HG02973 (cell line): Measurements from ENCODE around the gene SAMD11.
"Not testable (repeated sequence)": the region's sequence is repeated elsewhere in the genome, so short reads cannot be mapped to it uniquely, and the experiment has no call there.

Experiments used
- ATAC-seq: cut with Tn5 transposase; IDR thresholded peaks from one replicate; pipeline ENCODE4 v1.9.1; 2021; ENCODE audit warnings: moderate library complexity; ENCODE audit not compliant: unreplicated experiment

The SAMD11 gene

DNA sequence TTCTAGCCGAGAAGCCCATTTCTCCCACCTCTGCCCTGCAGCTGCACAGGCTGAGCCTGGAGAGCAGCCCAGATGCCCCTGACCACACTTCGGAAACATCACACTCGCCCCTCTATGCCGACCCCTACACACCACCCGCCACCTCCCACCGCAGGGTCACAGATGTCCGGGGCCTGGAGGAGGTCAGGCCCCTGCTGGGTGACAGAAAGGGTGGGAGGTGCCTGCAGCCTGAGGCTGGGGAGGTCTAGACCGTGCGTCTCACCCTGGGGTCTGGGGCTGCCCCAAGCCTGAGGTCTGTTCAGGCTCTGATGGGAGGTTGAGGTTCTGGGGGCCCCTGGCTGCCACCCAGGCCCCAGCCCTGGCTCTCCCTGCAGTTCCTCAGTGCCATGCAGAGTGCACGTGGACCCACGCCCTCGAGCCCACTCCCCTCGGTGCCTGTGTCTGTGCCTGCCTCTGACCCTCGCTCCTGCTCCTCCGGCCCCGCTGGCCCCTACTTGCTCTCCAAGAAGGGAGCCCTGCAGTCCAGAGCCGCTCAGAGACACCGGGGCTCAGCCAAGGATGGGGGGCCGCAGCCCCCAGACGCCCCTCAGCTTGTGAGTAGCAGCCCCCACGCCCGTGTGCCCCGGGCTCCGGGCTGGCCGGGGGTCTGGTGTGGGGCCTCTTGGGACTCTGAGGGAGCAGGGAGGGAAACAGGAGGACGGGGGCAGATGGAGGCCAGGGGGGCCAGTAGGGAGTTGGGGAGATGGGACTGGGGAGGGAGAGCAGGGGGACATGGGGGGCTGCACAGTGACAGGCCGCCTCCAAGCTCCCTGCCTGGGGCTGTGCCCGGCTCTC is 50.0 kb downstream of the SAMD11 start:
- no peak for ATAC-seq

DNA sequence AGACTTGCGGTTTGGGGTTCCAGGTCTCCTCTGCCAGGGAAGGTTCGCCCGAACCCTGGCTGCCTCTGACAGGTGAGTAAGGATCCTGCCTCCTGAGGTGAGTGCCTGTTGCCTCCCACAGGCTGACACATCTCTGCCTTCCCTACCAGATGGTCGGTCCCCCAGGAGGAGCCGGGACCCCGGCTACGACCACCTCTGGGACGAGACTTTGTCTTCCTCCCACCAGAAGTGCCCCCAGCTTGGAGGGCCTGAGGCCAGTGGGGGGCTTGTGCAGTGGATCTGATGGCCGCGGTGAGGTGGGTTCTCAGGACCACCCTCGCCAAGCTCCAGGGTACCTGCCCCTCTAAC is 50.5 kb downstream of the SAMD11 start:
- no peak for ATAC-seq

DNA sequence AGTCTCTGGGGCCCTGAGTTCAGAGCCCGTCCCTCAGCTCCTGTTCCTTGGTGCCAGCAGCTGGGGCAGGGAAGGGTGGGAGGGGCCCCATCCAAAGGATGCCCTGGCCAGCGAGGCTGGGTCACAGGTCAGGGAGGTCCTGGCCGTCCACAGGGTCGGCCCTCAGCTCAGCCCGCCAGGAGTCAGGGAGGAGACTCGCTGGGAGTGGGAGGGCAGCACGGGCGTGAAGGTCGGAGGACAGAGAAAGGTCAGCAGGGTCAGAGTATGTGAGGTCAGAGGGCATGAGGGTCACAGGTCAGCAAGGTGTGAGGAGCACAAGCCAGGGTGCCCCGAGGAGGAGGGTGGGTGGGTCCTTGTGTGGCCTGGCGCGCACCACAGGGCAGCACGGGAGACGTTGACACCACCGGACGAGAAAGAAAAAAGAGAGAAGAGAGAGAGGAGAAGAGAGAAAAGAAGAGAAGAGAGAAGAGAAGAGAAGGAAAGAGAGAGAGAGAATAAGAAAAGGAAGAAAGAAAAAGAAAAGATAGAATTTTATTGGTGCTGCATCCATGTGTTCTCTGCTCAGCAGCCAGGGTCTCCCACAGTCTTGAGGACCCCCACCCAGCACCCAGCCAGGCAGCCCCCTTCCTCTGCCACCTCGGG is 51.1 kb downstream of the SAMD11 start:
- ATAC-seq: no peak

DNA sequence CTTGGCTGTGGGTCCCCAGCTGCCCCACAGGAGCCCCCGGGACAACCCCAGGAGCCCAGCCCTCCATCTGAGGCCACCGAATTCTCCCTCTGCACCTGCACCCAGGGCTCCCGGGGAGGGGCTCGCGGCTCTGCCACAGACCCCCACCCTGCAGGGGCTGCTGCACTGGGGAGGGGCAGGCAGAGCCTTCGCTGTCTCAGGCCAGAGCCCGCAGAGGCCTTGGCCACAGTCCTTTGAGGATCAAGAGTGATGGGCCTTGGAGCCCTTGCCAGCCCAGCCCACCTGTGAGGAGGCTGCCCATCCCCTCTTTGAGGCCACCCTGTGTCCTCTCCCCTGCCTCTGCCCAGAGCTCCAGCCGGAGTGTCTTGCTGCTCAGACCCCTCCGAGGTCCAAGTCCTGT is 51.6 kb downstream of the SAMD11 start:
- ATAC-seq: no peak

DNA sequence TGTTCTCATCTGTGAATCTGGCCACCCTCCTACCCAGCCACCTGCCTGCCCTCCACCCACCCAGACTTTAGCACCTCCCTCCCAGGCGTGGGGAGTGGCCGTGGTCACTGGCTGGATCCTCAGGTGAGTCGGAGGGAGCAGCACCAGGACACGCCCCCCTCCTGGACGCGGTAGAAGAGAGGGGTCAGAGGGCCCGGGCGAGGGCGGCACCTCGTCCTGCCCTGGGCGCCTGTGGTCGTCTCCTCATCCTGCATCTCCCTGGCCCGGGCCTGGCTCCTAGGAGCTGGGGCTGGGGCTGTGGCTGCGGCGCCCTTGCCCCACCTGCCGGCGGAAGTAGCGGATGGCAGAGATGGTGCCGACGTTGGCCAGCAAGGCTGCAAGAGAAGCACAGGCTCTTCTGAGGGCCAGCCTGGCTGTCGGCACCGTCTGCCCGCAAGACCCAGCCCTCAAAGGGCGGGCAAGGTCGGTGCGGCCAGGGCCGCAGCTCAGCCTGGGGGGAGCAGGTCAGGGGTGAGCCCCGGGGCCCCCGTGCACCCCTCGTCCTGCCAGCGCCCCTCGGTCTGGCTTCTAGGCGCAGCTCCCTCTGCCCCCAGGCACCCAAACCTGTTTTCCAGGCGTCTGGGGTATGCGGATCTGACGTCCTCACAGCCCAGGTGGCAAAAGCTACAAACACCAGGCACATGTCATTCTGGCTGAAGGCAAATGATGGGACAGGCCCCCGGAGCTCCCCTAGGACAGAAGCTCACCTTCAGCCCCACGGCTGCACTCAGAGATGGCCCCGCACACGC is 52.4 kb downstream of the SAMD11 start:
- ATAC-seq: no peak

DNA sequence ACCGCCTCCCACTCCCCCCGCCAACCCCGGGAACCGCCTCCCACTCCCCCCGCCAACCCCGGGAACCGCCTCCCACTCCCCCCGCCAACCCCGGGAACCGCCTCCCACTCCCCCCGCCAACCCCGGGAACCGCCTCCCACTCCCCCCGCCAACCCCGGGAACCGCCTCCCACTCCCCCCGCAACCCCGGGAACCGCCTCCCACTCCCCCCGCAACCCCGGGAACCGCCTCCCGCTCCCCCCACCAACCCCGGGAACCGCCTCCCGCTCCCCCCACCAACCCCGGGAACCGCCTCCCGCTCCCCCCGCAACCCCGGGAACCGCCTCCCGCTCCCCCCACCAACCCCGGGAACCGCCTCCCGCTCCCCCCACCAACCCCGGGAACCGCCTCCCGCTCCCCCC is 53.1 kb downstream of the SAMD11 start:
- ATAC-seq: not testable (repeated sequence)

DNA sequence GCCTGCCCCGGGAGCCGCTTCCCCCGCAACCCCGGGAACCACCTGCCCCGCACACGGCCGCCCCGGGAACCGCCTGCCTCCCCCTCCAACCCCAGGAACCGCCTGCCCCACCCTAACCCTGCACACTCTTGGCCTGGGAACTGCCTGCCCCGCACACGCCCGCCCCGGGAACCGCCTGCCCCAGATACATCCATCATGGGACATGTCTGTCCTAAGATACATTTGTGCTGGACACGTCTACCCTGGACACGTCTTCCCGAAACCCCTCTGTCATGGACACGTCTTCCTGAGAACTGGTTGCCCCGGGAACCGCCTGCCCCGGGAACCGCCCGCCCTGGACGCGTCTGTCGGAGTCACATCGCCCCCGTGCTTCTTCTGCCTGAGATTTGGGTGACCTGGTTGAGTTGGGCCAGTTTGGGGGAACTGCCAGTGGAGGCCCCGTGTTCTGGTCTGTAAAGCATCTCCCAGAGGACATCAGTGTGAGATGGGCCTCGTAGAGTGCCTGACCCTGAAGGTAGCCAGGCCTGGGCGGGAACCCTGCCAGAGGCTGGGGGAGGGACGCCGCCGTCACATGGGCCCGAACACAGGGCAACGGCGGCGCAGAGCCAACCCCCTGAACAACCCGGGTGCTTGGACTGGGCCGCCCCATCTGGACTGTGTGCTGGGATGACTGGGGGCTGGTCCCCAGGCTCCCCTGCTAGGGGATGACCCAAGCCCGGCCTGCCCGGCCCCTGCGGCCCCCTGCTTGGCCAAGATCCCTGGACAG is 54.5 kb downstream of the SAMD11 start:
- ATAC-seq: no peak

DNA sequence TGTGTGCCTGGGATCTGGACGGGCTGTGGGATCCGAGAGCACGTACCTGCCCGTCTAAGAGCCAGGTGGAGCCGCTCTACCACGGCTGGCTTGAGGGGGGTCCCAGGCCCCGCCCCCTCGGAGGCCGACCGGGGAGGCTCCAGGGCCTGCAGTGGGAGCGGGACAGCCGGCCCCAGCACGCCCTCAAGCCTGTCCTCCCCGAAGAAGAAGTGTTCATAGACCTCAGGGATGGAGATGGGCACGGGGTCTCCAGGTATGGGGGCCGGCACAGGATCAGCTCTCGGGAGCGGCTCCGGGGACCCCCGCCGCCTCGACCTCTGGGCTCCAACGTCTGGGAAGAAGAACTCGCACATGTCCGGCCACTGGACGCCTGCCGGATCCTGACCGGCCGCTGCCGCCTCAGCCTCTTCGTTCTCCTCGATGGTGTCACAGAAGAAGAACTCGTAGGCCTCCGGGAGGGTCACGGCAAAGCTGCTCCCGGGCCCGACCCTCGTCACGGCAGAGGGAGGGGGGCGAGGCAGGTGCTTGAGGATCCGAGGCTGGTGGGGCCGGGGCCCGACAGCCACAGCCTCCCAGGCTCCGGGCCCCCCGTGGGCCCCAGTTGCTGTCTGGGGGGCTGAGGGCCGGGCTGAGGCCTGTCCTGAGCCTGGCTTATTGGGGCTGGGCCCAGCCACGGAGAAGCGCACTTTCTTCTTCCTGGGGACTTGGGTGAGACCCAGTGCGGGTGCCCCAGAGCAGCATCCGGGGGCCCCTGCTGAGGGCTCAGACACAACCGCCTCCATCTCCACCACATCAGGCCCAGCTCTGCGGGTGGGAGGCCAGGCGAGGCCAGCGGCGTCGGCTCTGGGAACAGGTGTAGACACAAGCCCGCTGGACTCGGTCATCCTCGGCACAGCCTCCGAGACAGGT is 55.4 kb downstream of the SAMD11 start:
- ATAC-seq: no peak

DNA sequence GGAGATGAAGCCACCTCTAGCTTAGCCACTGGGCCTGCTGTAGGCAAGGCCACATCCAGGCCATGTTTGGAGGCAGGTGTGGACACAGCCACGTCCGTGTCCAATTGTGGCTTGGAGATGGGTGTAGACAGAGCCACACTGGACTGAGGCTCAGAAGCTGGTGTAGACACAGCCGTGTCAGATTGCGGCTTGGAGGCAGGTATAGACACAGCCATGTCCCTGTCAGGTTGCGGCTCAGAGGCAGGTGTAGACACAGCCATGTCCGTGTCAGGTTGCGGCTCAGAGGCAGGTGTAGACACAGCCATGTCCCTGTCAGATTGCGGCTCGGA is 56.0 kb downstream of the SAMD11 start:
- ATAC-seq: no peak

DNA sequence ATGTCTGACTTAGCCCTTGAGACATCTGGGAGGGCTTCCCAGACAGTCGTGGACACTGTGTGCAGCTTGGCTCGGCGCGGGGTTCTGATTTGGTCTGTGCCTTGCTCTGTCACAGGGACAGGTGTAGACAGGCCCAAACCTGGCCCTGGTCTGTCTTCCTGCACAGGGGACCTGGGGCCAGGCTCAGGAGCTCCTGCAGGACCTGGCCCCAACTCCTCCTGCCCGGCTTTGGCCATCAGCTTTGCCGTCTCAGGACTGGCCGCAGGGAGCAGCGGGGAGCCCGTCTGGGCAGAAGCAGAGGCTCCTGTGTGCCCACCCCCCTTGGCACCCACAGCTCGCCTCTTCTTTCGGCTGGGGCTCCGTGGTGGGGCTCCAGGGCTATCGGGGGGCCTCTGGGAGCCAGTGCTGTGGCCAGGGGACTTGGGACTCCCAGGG is 56.4 kb downstream of the SAMD11 start:
- no peak for ATAC-seq

DNA sequence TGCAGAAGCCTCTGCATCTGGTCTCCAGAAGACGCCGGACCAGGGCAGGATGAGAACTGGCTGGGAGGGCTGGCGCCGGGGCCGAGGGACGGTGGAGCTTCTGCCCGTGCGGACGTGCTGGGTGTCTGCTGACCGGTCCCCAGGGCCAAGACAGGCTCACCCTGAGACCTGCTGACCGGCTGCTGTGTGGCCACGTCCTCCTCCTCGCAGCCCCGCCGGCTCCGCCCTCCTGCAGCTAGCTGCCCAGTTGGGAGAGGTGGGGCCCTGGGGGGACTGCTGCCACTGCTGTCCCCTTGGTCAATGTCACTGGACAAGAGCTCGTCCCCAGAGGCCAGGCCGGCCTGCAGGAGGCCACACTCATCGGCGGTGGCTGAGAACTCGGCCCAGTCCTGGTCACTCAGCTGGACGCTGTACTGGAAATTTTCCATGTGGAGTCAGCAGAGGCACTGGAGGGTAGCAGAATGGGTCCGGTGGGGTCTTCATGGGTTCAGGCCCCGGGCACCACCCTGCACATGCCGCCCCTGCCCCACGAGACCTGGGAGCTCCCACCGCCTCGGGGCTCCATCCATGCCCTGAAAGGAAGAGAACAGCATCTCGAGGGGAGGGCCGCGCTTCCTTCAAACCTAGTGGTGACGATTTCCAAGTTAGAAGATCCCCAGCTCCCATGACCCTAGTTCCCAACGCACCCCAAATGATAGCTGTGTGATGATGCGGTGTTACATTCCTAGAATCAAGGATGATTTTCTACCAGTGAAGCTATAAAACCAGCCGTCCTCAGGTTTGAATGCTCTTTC is 57.1 kb downstream of the SAMD11 start:
- ATAC-seq: no peak

DNA sequence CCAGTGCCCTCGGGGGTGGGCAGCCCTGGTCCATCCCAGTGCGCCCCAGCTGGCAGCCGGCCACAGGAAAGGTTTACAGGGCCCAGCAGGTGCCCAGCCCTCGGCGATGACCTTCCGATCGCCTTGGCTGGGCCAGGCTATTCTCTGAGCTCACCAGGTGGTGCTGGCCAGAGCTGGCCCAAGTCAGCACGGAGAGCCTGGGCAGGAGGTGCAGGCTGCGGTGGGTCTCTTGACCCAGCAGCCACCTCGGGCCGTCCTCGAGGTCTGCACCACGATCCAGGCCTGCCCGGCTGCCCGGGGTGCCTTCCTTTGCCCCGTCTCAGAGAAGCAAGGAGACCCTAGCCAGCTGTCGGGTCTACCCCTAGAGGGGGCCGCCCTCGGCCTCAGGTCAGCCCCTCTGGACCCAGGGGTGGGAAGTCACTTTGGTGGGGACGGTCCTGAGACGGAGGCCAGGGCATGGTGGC is 57.8 kb downstream of the SAMD11 start:
- no peak for ATAC-seq

DNA sequence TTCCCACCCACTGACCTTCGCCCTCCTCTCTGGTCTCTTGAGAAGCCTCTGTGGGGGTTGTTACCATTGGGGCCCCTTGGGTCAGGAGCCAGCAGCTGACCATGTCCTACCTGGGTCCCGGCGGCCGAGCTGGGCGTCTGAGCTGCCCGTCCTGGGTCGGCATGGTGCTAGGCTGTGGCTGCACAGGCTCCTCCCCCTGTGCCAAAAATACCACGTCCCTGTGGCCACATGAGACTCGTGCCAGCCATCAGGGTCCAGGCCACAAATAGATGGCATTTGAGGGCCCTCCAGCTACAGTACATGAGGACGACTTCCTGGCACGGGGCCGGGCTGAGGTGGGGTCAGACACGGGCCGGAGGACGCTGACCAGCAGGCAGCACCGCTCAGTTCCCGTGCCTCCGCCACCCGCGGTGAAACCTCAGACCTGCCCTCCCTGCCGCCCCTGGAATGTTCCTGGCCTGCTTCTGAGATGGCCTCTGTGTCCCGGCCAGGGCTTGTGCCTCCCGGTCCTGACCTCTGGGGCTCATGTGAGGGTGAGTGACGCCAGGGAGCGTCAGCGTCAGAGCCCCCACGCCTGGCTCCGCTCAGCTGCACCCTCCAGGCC is 58.3 kb downstream of the SAMD11 start, which contains the start of gene PERM1:
TSS of gene PERM1 (minus strand) at position 139 of the 604 bp plus-strand sequence. CDS start 1,064 bp downstream, outside the sequence.
- ATAC-seq: no peak

DNA sequence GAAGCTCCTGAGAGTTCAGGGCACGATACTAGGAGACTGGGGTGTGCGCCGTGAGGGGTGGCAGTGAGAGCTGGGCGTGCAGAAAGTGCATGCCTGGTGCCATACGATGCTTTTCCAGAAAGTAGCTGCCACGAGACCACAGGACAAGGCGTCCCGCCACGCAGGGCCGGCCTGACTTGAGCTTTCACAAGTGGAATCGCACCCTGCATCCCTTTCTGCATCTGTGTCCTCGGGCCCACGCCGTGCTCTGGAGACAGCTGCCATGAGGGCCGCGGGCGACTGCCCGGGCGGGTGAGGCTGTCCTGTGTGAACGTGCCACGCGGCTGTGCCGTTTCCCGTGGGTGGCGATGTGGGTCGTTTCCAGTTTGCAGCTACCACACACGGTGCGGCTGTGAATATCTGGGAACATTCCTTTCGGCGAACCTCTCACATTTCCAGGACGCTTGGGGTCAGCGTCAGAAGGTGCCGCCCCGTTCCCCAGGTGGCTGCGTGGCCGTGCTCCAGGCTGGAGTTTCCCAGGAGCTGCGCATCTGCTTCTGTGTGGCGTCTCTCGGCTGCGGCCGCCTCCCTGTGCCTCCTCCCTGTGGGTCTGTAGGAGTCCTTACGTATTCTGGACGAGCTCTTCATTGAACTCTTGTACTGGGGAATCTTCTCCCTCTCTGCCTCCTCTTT is 59.2 kb downstream of the SAMD11 start:
- ATAC-seq: no peak

DNA sequence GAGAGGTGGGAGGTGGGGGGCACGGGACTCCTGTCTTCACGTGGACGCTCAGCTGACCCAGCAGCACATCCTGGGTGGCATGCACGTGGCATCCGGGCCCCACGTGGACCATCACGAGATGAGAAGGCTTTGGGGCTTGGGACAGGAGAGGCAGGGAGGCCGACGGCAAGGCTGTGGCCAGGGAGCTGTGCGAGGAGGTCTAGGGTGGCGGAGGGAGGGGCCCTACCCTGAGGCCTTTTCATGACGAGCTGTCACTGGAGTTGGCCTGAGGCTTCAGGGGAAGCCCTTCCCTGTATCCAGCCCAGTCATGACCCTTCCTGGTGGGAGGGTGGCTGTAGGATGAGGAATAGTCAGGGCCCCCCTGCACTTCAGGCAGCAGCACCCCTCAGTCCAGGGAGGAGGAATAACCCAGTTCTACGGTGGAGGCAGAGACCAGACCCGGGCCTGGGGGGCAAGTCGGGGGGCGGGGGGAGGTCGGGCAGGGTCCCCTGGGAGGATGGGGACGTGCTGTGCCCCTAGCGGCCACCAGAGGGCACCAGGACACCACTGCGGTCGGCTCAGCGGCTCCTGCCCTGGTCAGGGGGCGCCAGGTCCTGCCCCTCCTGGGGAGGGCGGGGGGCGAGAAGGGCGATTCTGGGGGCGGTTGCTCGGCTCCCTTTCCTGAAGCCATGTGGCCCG is 60.2 kb downstream of the SAMD11 start:
- no peak for ATAC-seq

DNA sequence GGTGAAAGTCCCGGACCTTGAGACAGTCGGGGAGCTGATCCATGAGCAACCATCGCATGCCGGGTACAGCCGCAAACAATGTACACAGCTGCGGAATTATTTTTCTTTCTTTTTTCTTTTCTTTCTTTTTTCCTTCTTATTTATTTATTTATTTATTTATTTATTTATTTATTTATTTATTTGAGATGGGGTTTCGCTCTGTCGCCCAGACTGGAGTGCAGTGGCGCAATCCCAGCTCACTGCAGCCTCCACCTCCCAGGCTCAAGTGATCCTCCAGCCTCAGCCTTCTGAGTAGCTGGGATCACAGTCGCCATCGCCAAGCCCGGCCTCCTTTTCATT is 60.7 kb downstream of the SAMD11 start:
- no peak for ATAC-seq

DNA sequence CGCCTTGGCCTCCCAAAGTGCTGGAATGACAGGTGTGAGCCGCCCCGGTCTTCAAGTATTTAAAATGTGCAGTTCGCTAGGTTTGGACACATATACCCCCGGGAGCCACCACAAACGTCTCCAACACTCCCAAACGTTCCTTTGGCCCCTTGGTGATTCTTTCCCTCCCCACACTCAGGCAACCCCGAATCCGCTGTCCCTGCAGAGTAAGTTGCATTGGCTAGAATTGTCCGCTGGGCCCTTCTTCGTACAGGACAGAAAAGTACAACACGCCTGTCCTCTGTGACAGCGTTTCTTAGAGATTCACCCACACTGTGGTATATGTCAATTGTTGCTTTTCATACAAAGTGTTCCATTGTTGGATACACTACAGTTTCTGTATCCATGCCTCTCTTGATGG is 61.4 kb downstream of the SAMD11 start:
- ATAC-seq: no peak

DNA sequence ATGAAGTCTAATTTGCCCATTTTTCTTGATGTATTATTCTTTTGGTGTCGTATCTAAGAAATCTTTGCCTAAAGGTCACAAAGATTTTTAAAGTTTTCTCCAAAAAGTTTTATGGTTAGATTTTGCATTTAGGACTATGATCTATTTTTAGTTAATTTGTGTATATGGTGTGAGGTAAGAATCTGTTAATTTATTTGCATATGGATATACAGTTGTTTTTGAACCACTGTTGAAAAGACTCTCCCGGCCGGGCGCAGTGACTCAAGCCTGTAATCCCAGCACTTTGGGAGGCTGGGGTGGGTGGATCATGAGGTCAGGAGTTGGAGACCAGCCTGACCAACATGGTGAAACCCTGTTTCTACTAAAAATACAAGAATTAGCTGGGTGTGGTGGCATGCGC is 64.3 kb downstream of the SAMD11 start:
- ATAC-seq: not testable (repeated sequence)
